GM15510 (cell line): Measurements from ENCODE around the gene CCDC89.

ENCODE experiments used
- POLR2A ChIP-seq: IDR thresholded peaks from 3 replicates; pipeline ENCODE4 v1.6.1; 2011; ENCODE audit warnings: borderline replicate concordance; ENCODE audit not compliant: insufficient read length; ENCODE audit errors: extremely low read depth

Gene CCDC89

DNA sequence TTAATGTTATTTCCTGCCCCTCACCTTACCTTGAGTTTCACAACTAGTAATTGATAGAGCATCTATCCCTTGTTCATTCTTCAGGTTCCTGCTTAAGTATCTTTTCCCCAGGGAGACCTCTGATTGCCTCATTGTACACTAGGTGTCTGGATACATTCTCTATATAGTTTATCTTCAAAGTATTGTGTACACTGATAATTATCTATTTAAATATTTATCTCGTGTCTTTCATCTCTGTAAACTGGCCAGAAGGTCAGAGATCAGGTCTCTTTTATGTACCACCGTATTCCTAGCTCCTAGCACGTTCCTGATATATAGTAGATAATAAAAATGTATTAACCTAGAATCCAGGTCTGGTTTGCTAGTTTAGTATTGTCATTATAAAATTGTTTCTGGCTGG, 51.2 kb downstream of the CCDC89 start:
- TF ChIP-seq POLR2A, result no peak
